PFSK-1 (cell line): ENCODE results near the gene EVX2.

Source experiments
- FOXP2 ChIP-seq: optimal IDR thresholded peaks from 2 replicates; pipeline ENCODE3; 2011; ENCODE audit warnings: borderline replicate concordance, control low read depth, inconsistent platforms; ENCODE audit not compliant: insufficient read depth; ENCODE audit errors: extremely low read length, extremely low read depth
- POLR2AphosphoS5 ChIP-seq: IDR thresholded peaks from 2 replicates; pipeline ENCODE4 v1.6.1; 2012; ENCODE audit warnings: low read depth, mild to moderate bottlenecking, control low read depth, low read length, moderate library complexity
- REST ChIP-seq, 2 experiments: IDR thresholded peaks; 2 replicates each; pipeline versions ENCODE4 v1.6.1 to v1.8.0; 2011 to 2012; ENCODE audit warnings: low read depth in 2 of 2, low read length in 2 of 2, control low read depth in 1 of 2, inconsistent platforms in 1 of 2, mild to moderate bottlenecking in 1 of 2, moderate library complexity in 1 of 2; ENCODE audit not compliant: insufficient read depth in 1 of 2
- SIN3A ChIP-seq: IDR thresholded peaks from 2 replicates; pipeline ENCODE4 v1.6.1; 2012; ENCODE audit warnings: mild to moderate bottlenecking, low read length, moderate library complexity, borderline replicate concordance; ENCODE audit not compliant: insufficient read depth
- TAF1 ChIP-seq: IDR thresholded peaks from 2 replicates; pipeline ENCODE4 v1.6.1; 2012; ENCODE audit warnings: low read length, control low read depth, borderline replicate concordance; ENCODE audit not compliant: insufficient read depth

Gene EVX2

GRCh38 chr2:176130957-176131847 lies 47.4 kb upstream of the EVX2 start:
- TF ChIP-seq REST (IDR thresholded peaks at IDR 0.05; ENCODE audit: insufficient read depth in 1 of 2, low read depth in 2 of 2, low read length in 2 of 2): no peak
- TF ChIP-seq TAF1: no peak
- no peak for TF ChIP-seq POLR2AphosphoS5
- TF ChIP-seq FOXP2: no peak
- no peak for TF ChIP-seq SIN3A

- TF ChIP-seq FOXP2 (peak; percentile 6), SIN3A (no peak), REST (IDR thresholded peaks at IDR 0.05; ENCODE audit: insufficient read depth in 1 of 2, low read depth in 2 of 2, low read length in 2 of 2) (no peak), POLR2AphosphoS5 (no peak)
Observed at GRCh38 chr2:176130147-176130956, 46.6 kb upstream of the EVX2 start.

- no peak for TF ChIP-seq POLR2AphosphoS5
- TF ChIP-seq REST (IDR thresholded peaks at IDR 0.05; ENCODE audit: insufficient read depth in 1 of 2, low read depth in 2 of 2, low read length in 2 of 2): no peak
- TF ChIP-seq FOXP2: no peak
- TF ChIP-seq SIN3A: no peak
- TF ChIP-seq TAF1: no peak
Observed at GRCh38 chr2:176129813-176130146, 46.0 kb upstream of the EVX2 start.

- TF ChIP-seq REST (IDR thresholded peaks at IDR 0.05; ENCODE audit: insufficient read depth in 1 of 2, low read depth in 2 of 2, low read length in 2 of 2): no peak
- TF ChIP-seq FOXP2: peak; percentile 88
Observed at GRCh38 chr2:176128982-176129796, 45.4 kb upstream of the EVX2 start, which contains the start of gene HOXD8. Gene HOXD8 (plus strand): TSS chr2:176129705. CDS start chr2:176130367, 662 bp downstream.
